HG03442 (cell line): ENCODE measurements around the gene GRIA4.
A peak's percentile ranks its signal among the peaks of the same experiment; 100 is the strongest.

Source experiments
- ATAC-seq: cut with Tn5 transposase; IDR thresholded peaks from one replicate; pipeline ENCODE4 v1.9.1; 2021; ENCODE audit warnings: mild to moderate bottlenecking, moderate library complexity; ENCODE audit not compliant: unreplicated experiment

The GRIA4 gene

GRCh38 chr11:105636496-105636895, 26.6 kb downstream of the GRIA4 start:
- ATAC-seq, result no peak

- ATAC-seq, result no peak
These were observed 29.7 kb downstream of the GRIA4 start for GRCh38 chr11:105639527-105639926.

GRCh38 chr11:105641433-105641832, 31.6 kb downstream of the GRIA4 start:
- no peak for ATAC-seq

GRCh38 chr11:105642870-105643269, 33.0 kb downstream of the GRIA4 start:
- no peak for ATAC-seq

- no peak for ATAC-seq
These were observed 35.1 kb downstream of the GRIA4 start for GRCh38 chr11:105644839-105645573.

- no peak for ATAC-seq
These were observed 37.9 kb downstream of the GRIA4 start for GRCh38 chr11:105647780-105648179.

GRCh38 chr11:105648762-105649161, 38.9 kb downstream of the GRIA4 start:
- no peak for ATAC-seq

- no peak for ATAC-seq
These were observed 55.4 kb downstream of the GRIA4 start for GRCh38 chr11:105665281-105665680.

- ATAC-seq, result no peak
These were observed 57.6 kb downstream of the GRIA4 start for GRCh38 chr11:105667441-105667840.

- ATAC-seq, result no peak
These were observed 60.9 kb downstream of the GRIA4 start for GRCh38 chr11:105670811-105671210.

GRCh38 chr11:105673089-105673488, 63.2 kb downstream of the GRIA4 start:
- no peak for ATAC-seq

GRCh38 chr11:105689631-105690030, 79.8 kb downstream of the GRIA4 start:
- ATAC-seq, result no peak

- ATAC-seq, result no peak
These were observed 80.6 kb downstream of the GRIA4 start for GRCh38 chr11:105690467-105690866.

GRCh38 chr11:105693075-105693759, 83.3 kb downstream of the GRIA4 start:
- ATAC-seq, result no peak

GRCh38 chr11:105696000-105696399, 86.1 kb downstream of the GRIA4 start:
- peak; percentile 62 for ATAC-seq

GRCh38 chr11:105697291-105697690, 87.4 kb downstream of the GRIA4 start:
- ATAC-seq, result no peak

- no peak for ATAC-seq
These were observed 89.3 kb downstream of the GRIA4 start for GRCh38 chr11:105699203-105699602.

- ATAC-seq, result no peak
These were observed 90.4 kb downstream of the GRIA4 start for GRCh38 chr11:105700271-105700670.

GRCh38 chr11:105701098-105701497, 91.2 kb downstream of the GRIA4 start:
- ATAC-seq, result no peak

- no peak for ATAC-seq
These were observed 96.1 kb downstream of the GRIA4 start for GRCh38 chr11:105705786-105706530.

GRCh38 chr11:105713106-105713505, 103.2 kb downstream of the GRIA4 start:
- no peak for ATAC-seq

- no peak for ATAC-seq
These were observed 103.8 kb downstream of the GRIA4 start for GRCh38 chr11:105713696-105714095.
